PC-3 (cell line): ENCODE measurements around the gene RMC1.

Experiments used
- EZH2 ChIP-seq: fragments of 300-600 bp; sonication (generic); IDR thresholded peaks from one replicate; pipeline ENCODE4 v1.6.1; 2017; ENCODE audit warnings: antibody characterized with exemption, mild to moderate bottlenecking, low read length; ENCODE audit not compliant: unreplicated experiment
- TF ChIP-seq, protein P1 (sequence below): fragments of 300-600 bp; sonication (generic); conservative IDR thresholded peaks from 2 replicates; pipeline ENCODE4 v1.5.1; 2017; ENCODE audit warnings: antibody characterized with exemption, low read depth, mild to moderate bottlenecking, low read length

DNA sequence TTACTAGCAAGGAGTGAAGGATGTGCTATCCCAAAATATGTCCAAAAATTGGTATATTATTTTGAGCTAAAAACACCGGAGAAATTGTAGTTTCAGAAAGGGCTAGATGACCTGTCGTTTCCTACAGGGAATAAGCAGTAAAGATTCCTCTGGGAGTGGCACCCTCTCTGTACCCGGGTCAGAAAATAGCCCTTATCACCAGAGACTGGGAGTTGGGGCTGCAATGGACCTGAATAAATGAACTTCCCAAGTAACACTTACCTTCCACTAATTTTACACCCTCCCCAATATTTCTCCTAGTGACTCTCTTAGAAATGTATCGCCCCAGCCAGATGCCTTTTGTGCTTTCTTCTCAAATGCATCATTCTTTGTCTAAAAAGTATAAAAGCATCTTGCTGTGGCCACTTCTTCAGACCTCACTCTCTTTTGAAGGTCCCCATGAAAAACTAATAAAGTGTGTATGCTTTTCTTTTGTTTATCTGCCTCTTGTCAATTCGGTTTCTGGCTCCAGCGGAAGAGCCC, 734 bp upstream of the RMC1 start:
- TF ChIP-seq, protein P1, sequence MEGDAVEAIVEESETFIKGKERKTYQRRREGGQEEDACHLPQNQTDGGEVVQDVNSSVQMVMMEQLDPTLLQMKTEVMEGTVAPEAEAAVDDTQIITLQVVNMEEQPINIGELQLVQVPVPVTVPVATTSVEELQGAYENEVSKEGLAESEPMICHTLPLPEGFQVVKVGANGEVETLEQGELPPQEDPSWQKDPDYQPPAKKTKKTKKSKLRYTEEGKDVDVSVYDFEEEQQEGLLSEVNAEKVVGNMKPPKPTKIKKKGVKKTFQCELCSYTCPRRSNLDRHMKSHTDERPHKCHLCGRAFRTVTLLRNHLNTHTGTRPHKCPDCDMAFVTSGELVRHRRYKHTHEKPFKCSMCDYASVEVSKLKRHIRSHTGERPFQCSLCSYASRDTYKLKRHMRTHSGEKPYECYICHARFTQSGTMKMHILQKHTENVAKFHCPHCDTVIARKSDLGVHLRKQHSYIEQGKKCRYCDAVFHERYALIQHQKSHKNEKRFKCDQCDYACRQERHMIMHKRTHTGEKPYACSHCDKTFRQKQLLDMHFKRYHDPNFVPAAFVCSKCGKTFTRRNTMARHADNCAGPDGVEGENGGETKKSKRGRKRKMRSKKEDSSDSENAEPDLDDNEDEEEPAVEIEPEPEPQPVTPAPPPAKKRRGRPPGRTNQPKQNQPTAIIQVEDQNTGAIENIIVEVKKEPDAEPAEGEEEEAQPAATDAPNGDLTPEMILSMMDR, result no peak
- TF ChIP-seq EZH2, result no peak
